HCEC 1CT (cell line): ENCODE measurements around the gene NF1.
"Not testable (repeated sequence)": the region's sequence is repeated elsewhere in the genome, so short reads cannot be mapped to it uniquely, and the experiment has no call there.

Experiments used
- DNase-seq: peaks from one replicate; pipeline ENCODE4 v3.0.0-alpha.2; 2017

The NF1 gene, protein sequence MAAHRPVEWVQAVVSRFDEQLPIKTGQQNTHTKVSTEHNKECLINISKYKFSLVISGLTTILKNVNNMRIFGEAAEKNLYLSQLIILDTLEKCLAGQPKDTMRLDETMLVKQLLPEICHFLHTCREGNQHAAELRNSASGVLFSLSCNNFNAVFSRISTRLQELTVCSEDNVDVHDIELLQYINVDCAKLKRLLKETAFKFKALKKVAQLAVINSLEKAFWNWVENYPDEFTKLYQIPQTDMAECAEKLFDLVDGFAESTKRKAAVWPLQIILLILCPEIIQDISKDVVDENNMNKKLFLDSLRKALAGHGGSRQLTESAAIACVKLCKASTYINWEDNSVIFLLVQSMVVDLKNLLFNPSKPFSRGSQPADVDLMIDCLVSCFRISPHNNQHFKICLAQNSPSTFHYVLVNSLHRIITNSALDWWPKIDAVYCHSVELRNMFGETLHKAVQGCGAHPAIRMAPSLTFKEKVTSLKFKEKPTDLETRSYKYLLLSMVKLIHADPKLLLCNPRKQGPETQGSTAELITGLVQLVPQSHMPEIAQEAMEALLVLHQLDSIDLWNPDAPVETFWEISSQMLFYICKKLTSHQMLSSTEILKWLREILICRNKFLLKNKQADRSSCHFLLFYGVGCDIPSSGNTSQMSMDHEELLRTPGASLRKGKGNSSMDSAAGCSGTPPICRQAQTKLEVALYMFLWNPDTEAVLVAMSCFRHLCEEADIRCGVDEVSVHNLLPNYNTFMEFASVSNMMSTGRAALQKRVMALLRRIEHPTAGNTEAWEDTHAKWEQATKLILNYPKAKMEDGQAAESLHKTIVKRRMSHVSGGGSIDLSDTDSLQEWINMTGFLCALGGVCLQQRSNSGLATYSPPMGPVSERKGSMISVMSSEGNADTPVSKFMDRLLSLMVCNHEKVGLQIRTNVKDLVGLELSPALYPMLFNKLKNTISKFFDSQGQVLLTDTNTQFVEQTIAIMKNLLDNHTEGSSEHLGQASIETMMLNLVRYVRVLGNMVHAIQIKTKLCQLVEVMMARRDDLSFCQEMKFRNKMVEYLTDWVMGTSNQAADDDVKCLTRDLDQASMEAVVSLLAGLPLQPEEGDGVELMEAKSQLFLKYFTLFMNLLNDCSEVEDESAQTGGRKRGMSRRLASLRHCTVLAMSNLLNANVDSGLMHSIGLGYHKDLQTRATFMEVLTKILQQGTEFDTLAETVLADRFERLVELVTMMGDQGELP (N-terminal part only)

DNA sequence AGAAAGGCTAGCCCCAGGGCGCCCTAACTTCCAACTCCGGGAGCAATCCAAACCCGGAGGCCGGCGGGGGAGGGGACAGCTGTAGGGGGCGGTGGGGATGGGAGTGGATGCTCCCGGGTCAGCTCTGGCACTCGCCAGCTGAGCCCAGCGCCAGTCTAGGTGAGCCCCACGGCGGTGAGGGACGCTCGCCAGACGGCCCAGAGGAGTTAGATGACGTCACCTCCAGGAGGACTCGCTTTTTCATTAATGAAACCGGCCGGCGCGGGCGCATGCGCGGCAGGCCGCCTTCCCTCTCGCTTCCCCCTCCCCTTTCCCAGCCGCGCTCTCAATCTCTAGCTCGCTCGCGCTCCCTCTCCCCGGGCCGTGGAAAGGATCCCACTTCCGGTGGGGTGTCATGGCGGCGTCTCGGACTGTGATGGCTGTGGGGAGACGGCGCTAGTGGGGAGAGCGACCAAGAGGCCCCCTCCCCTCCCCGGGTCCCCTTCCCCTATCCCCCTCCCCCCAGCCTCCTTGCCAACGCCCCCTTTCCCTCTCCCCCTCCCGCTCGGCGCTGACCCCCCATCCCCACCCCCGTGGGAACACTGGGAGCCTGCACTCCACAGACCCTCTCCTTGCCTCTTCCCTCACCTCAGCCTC, at the start of gene NF1:
TSS of gene NF1 (plus strand) at position 378 of the 636 bp plus-strand sequence. CDS start 333 bp downstream, outside the sequence.
- DNase-seq = peak; percentile 93

DNA sequence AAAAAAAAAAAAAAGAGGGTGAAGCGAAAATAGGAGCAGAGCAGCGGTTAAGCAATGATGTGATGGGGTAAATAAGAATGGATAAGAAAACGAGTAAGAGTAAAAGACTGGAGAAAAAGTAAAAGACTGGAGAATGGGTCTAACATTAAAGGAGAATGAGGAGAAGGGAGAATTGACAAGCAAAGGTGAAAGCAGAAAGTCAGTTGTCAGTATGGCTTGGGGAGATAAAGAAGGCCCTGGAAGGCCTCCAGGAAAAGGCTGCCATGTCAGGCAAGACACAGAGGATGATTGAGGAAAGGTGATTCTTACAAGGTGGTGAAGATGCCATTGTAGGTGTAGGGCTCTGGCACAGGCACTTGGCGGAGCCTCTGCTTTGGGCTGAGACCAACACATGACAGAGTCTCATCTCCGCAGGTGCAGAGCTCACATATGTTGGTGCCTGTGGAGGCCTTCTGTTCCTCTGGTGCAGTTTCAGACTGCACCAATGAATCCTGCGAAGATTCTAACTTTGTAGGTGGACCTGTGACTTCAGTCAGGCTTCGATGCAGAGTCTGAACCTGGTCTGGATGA, 47.8 kb upstream of the NF1 start:
- DNase-seq = not testable (repeated sequence)

DNA sequence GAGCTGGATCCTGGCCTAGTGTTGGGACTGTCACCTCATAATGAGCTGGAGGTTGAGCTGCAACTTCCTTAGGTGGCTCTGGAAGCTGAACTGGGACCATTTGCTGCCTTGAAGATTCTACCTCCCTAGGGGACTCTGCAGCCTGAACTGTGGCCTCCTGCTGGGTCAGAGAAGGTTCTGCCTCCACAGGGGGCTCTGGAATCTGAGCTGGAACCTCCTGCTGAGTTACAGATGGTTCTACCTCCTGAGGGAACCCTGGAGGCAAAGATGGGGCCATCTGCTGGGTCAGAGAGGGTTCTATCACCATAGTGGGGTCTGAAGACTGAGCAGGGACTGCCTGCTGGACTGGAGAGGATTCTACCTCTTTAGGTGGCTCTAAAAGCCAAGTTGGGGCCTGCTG, 46.6 kb upstream of the NF1 start:
- DNase-seq = no peak

DNA sequence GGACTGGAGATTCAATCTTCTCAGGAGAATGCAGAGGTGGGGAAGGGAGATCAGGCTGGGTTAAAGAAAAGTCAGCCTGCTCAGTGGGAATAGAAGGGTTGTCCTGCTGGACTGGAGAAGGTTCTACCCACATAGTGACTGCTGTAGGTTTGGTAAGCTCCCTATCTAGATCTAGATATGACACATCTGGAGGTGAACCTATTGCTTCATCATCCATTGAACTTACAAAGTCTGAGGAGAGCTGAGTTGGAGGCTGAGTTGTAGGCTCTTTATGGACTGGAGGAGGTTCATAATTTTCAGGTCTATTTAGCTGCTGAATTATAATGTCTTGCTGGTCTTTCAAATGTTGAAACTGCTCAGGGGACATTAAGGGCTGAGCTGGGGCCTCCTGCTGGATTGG, 46.0 kb upstream of the NF1 start:
- no peak for DNase-seq

DNA sequence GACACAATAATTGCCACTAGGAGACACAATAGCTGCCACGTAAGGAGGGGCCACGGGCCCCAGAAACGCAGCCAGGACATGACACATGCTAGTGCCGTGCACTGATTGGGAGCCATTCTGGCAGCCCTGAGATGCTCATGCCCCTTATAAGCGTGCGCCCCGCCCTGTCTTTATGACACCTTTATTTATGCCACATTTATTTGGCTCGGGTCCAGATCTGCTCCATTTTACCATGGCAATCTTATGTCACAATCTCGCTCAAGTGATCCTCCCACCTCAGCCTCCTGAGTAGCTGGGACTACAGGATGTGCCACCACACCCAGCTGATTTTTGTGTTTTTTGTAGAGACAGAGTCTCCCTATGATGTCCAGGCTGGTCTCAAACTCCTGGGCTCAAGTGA, 43.8 kb upstream of the NF1 start:
- no peak for DNase-seq

DNA sequence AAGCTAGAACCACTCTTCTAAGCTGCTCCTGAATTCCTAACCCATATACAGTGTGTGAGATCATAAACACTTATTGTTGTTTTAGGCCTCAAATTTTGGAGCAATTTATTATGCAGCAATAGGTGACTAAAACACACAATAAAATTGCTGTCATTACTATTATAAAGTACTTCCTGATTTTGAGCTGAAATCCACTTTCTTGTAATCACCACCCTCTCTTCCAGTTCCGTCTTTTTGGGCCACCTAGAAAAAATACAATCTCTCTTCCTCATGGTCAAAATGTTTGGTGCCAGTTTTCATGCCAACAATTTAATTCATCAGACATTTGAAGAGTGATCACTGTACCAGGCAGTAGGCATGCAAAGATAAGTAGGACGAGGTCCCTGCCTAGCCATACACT, 43.3 kb upstream of the NF1 start:
- no peak for DNase-seq

DNA sequence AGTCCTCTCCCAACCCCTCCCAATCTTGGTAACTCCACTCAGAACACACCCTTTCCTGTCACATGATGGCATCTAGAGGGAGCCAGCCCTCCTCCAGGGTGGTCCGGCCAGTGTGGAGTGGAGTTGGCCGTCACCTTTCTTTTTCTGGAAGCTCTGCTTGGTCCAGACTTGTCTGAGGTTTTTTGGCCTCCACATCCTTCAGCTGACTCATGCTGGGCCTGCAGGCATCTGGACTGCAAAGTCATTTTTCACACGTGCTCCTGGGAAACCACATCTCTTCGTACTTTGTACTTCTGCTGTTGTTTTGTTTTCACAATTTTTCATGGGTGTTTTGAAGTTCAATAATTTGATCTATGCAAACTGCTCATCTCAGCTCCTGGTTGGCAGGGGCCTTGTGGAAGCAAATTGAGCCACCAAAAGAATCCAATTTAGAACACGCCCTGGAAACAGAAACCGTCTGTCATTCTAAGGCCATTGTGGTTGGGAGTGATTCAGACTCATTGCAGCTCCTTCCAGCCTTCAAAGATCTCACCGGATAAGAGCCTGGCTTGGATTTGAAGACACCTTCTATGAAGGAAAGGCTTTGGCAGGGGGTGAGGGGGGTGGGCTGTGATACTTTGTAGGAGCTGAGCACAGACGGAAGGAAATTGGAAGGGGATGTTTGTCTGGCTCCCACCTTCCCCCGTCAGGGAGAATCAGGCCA, 42.4 kb upstream of the NF1 start:
- peak; percentile 94 for DNase-seq

DNA sequence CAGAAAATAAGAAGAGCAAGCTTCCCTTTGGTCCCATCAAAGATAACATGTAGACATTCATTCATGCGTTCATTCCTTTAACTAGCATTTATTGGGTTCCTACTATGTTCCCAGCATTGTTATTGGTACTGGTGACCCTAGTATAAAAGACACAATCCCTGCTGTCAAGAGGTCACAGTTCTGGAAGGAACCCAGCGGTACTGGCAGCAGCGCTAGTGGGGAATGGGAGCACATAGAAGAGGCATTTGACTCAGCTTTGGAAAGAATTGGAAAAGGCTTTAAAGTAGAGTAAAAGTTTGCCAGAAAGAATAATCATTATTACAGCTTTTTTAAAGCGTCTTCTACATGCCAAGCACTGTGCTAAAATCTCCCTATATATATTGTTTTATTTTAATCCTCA, 41.7 kb upstream of the NF1 start:
- no peak for DNase-seq

DNA sequence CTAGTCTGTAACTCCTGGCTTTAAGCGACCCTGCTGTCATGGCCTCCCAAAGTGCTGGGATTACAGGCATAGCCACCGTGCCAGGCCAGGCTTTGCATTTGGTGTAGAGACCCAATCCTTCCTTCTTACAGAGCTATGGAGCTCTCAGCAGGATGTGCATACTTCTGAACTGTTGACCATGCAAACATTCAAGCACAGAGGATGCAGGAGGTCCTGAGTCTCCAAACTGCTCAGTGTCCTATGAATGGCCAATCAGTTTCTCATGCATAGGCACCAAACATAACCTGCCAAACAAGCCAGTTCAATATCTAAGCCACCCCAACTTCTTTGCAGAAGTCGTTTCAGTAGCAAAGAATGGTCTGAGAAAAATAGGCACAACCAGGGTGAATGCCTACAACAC, 40.0 kb upstream of the NF1 start:
- DNase-seq = no peak

DNA sequence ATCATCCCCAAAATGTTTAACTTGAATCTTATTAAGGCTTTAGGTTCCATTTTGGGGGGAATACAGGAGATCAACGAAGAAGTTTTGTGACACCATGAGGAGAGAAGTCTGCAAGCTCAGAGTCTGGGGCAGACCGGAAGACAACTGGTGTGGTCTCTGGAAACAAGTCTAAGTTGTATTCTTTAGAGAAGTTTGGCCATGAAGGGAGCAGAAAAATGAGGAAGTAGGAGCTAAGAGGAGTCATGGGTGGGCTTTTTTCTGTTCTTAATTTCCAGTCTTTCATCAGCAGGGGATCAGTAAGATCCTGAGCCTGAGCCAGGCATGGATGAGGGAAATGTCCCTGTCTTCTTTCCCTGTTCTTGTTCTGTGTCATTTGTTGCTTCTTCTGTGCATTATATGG, 35.8 kb upstream of the NF1 start:
- DNase-seq = no peak

DNA sequence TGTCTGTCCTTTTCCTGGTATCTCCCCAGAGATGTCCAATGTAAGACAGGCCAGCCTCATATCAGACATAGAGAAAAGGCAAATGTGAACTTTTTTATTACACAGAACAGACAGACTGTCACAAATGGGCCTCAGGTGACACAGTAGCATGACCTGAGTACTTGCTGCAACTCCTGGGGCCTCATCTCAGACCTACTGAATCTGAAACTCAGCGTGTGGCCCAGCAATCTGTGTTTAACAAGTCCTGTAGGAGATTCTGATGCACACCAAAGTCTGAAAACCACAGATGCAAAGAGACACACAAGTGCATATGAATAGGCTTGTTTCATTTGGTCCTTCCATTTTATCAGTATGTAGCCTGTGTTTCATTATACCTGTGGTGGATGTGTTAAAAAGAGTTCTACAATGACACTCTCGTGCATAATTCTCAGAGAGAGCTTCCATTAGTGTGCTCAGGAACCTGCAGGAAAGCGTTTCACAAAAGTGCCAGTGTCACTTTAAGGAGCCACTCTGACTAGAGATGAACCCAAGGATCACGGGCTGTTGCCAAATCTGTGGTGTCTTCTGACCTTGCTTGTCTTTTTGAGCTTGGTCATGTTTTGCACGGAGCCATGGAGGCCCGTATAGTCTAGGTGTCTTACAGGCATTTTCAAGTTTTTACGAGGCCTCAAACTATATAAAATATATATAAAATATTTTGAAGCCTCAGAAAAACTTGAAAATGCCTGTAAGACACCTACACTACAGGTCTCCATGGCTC, 33.8 kb upstream of the NF1 start:
- DNase-seq = no peak

DNA sequence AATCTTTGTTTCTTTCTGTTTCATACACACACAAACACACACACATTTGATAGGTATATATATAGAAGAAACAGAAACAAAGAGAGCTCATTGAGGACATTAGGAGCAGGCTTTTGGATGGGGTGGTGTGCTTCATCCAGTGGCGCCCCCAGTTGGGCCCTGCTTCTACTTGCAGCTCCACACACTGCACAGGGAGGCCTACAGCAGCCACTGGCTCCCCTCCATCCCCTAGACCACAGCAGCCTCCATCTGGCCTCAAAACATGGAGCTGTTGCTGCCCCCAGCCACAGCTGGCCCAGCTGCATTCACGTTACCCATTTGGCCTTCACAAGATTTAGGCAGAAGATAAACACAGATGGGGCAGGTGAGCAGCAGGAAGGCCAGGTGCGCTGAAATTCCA, 33.1 kb upstream of the NF1 start:
- DNase-seq = no peak

DNA sequence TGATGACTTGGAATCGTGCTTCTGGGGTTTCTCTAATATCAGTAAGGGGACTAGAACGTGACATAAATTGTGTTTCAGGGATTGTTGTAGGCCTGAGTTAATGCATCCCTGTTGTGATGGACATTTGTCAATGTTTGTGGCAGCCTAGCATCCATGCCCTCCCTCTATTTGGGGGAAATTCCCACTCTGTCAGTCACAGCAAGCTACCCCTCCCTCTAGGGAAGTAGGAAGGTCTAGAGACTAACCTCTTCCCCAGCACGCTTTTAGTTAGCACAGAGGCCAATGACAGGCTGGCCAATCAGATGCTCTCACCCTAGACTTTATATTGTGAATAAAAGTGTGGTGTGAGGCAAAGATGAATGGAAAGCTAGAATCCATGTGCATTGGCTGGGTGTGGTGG, 32.4 kb upstream of the NF1 start:
- DNase-seq = no peak

DNA sequence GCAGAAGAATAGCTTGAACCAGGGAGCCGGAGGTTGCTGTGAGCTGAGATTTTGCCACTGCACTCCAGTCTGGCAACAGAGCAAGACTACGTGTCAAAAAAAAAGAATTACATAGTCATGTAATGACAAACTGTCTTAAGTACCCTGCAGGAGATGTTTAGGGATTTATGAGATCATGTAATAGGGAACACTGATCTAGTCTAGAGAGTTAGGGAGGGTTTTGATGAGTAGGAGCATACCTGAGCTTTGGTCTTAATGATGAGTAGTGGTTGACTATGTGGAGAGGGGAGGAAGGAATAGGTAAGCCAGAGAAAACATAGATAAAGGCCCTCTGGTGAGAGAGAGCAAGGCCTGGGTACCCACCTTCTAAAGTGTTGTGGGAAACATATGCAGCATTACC, 30.1 kb upstream of the NF1 start:
- DNase-seq = no peak

DNA sequence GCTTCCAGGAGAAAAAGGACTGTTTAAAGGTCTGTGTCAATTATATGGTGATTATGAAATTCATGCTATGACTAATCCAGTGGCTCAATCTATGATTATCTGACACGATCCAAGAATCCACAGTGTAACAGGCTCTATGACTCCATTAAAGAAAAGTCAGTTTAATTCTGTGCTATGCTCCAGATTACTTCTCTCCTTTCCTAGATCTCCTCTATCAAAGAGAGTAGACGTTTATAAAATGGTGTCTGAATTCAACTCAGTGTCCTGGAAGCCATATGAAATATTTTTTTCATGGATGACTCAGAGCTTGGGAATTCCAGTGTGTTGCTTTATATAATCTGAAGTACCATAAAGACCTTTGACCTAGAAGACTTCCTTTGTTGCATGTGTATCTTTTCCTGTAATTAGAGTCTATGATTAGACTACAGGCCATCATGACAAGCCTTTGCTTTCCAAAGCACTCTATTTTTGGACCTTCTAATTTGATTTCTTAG, 27.0 kb upstream of the NF1 start:
- DNase-seq = peak; percentile 88

DNA sequence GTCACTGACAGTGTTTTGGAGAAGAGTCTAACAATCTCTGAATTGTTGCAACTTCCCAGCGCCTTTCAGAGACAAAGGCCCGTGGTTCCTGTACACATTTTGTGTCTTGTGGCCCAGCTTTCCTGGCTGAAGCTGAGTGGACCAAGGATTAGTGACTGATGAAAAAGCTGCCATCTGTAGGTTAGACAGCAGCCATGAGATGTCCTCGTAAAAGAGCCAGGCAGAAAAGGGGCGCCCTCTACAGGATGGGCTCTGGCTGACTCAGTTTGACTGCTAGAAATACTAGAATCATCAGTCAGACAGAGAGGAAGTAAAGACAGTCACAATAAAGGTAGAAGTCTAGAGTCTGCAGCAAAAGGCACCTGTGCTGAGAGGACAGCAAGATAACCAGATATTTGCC, 26.5 kb upstream of the NF1 start:
- peak; percentile 69 for DNase-seq

DNA sequence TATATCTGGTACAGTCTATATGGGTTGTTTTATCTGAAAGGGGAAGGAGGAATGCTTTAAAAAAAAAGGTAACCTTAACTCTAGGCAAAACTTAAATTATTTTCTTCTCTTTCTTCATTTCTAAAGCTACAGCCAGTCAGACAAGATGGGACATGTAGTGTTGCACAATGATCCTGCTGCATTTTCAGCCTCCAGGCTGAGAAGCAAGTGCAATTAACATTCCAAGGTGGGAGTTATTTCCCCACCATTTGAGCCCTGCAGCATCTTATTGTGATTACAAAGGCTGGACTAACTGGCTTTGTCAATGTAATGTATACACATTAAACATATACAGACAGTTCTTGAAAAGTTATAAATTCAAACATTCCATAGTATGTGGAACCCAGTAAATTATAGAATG, 22.6 kb upstream of the NF1 start:
- no peak for DNase-seq

DNA sequence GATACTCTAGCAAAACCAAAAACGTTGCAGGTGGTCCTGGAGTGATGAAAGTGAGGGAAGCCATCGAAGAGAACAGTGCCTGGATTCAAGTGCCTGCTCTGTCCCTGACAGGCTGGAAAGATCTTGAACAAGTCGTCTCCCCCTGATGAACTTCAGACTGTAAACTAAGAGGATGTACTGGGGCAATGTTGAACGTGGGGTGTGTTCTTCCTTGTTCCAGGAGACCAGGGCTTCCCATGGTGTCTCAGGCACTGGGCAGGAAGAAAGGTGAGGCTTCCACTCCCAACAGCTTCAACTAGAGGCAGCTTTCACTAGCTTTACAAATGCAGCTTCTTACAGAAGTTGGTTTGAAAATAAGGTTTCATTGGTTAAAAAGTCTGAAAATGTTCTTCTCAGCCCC, 21.4 kb upstream of the NF1 start:
- no peak for DNase-seq

DNA sequence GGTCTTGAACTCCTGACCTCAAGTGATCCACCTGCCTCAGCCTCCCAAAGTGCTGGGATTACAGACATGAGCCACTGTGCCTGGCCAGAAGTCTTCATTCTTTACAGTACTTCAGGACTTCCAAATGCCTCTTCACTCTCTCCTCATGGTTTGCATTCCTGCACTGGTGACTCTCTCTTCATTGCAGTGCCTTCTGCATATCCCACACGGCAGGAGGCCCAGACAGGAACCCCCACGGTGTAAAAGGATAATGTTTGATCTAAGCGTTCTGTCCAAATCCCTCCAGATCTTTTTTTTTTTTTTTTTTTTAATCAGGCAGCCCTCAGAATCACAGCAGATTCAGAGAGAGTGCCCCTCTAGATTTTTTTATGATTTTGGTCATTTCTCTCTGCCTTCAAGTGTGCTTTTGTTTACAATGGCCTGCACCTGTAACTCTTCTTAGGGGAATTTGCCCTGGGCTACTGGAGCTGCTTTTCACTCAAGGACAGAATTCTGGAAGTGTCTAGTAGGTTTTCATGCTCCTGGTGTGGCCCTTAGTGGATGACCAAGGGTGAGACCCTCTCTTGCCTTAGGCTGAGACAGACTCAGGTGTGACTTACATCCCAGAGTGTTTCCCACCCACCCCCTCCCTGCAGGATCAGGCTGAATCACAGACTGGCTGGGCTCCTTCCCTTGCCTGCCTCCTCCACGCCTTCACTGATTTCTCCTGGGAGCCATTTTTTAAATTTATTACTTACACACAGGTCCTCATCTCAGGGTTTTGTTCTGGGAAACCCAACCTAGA, 19.8 kb upstream of the NF1 start:
- no peak for DNase-seq

DNA sequence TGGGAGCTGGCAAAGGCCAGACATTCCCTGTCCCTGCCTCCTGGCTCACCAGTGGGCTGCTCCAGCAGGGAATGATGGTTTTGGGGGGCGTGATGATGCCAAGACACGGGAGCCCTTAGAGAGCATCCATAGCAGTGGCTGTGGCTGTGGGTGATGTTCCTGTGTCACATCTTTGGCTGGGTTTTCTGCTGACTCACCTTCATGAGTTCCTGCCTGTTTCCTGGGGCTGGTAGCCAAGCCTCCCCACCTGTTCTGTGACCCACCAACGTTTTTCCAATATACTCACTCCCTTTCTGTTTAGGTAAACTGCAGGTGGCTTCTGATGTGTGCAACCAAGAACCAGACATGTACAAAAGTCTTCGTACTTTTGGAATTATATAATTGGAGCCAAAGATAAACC, 16.5 kb upstream of the NF1 start:
- DNase-seq = no peak
